Activated naive CD4-positive, alpha-beta T cell treated with anti-CD3 and anti-CD28 coated beads, Interleukin-2, amount 50 U/mL, for 24 hours (primary cell): ENCODE measurements around the gene TNFAIP8L3.

Source experiments
- H3K27ac Mint-ChIP-seq: one replicate; pipeline ENCODE4 v1.8.0; 2021; ENCODE audit warnings: mild to moderate bottlenecking, mixed read lengths
- H3K27me3 Mint-ChIP-seq: one replicate; pipeline ENCODE4 v1.8.0; 2021; ENCODE audit warnings: mixed read lengths
- H3K36me3 Mint-ChIP-seq: one replicate; pipeline ENCODE4 v1.8.0; 2021; ENCODE audit warnings: mixed read lengths
- H3K4me1 Mint-ChIP-seq: one replicate; pipeline ENCODE4 v1.8.0; 2021; ENCODE audit warnings: mixed read lengths
- H3K4me3 Mint-ChIP-seq: one replicate; pipeline ENCODE4 v1.8.0; 2021; ENCODE audit warnings: mild to moderate bottlenecking, mixed read lengths
- H3K9me3 Mint-ChIP-seq: one replicate; pipeline ENCODE4 v1.8.0; 2021; ENCODE audit warnings: mixed read lengths

The TNFAIP8L3 gene

GRCh38 chr15:51024735-51025453 lies 69.8 kb downstream of the TNFAIP8L3 start:
- Mint-ChIP-seq H3K27ac (no peak overlapping the region), H3K4me3 (no peak overlapping the region), H3K9me3 (peaks cover 5% of the 10 kb centered on the region), H3K27me3 (no peaks in the 10 kb centered on the region), H3K36me3 (peaks cover 9% of the 10 kb centered on the region), H3K4me1 (no peaks in the 10 kb centered on the region)

DNA sequence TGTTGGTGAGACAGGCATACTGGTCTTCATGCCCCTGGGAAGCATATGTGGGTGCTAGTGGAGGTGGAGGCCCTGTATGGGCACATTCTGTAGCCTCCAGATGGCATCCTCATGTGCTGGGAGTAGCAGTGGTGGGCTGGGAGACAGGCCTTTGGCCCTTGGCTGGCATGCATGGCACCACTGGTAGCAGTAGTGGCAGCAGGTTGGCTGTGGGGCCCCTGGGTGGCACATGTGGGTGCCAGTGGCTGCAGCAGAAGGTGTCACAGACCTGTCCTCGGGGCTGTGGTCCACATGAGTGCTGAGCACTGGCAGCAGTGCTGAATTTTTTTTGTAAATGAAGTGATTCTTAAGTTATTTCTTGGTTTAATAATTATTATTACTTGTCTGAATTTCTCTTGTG lies 71.2 kb downstream of the TNFAIP8L3 start:
- H3K27me3 Mint-ChIP-seq = no peaks in the 10 kb centered on the region
- peaks cover 5% of the 10 kb centered on the region for H3K9me3 Mint-ChIP-seq
- no peaks in the 10 kb centered on the region for H3K4me1 Mint-ChIP-seq
- H3K4me3 Mint-ChIP-seq = no peak overlapping the region
- no peak overlapping the region for H3K27ac Mint-ChIP-seq
- peaks cover 14% of the 10 kb centered on the region for H3K36me3 Mint-ChIP-seq

GRCh38 chr15:51022206-51022605 lies 72.5 kb downstream of the TNFAIP8L3 start:
- Mint-ChIP-seq H3K4me1 (no peaks in the 10 kb centered on the region), H3K4me3 (no peak overlapping the region), H3K27ac (no peak overlapping the region), H3K9me3 (no peaks in the 10 kb centered on the region), H3K36me3 (peaks cover 13% of the 10 kb centered on the region), H3K27me3 (no peaks in the 10 kb centered on the region)

DNA sequence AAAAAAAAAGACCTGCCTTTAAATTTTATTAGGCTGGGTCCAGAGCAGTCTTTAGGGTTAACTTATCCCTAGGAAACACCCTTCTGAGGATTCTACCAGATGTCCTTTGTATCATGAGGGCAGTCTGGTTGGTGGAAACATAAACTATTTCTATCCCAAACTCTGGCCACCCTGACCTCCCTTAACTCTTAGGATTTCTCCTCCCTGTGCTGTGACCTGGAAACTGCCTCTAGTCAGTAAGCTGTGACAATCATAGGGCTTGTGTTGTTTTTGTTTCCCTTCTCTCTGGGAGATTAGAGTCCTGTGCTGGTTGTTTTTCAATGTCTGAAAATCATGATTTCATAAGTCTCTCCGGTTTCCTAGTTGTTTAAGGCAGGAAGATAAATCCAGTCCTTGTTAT lies 78.1 kb downstream of the TNFAIP8L3 start:
- Mint-ChIP-seq H3K4me3 (no peak overlapping the region), H3K27ac (no peak overlapping the region)

GRCh38 chr15:51011212-51011611 lies 83.5 kb downstream of the TNFAIP8L3 start:
- H3K9me3 Mint-ChIP-seq = peaks cover 6% of the 10 kb centered on the region
- H3K36me3 Mint-ChIP-seq = peaks cover 24% of the 10 kb centered on the region
- H3K27ac Mint-ChIP-seq = no peak overlapping the region
- no peak overlapping the region for H3K4me3 Mint-ChIP-seq
- no peaks in the 10 kb centered on the region for H3K4me1 Mint-ChIP-seq
- H3K27me3 Mint-ChIP-seq = no peaks in the 10 kb centered on the region

More for the DNA sequence above, 78.1 kb downstream of the TNFAIP8L3 start:
- H3K27me3 Mint-ChIP-seq = no peaks in the 10 kb centered on the region
- H3K36me3 Mint-ChIP-seq = peaks cover 15% of the 10 kb centered on the region
- H3K9me3 Mint-ChIP-seq = no peaks in the 10 kb centered on the region
- no peaks in the 10 kb centered on the region for H3K4me1 Mint-ChIP-seq

DNA sequence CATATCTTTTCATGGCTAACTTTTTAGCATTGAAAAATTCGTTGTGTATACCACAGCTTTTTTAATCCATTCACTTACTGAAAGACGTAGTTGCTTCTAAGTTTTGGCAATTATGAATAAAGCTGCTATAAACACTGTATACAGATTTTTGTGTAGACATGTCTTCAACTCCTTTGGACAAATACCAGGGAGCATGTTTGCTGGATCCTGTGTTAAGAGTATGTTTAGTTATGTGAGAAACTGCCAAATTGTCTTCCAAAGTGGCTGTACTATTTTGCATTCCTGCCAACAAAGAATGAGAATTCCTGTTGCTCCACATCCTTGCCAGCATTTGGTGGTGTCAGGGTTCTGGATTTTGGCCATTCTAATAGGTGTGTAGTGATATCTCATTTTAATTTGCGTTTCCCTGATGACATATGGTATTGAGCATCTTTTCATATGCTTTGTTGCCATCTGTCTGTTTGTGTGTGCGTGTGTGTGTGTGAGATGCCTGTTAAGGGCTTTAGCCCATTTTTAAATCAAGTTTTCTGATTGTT lies 87.5 kb downstream of the TNFAIP8L3 start:
- H3K27me3 Mint-ChIP-seq = no peaks in the 10 kb centered on the region
- peaks cover 6% of the 10 kb centered on the region for H3K9me3 Mint-ChIP-seq
- H3K4me1 Mint-ChIP-seq = no peaks in the 10 kb centered on the region
- no peak overlapping the region for H3K4me3 Mint-ChIP-seq
- peaks cover 26% of the 10 kb centered on the region for H3K36me3 Mint-ChIP-seq
- H3K27ac Mint-ChIP-seq = no peak overlapping the region
